Measurements from ENCODE around the gene NPIPB9. TPM values are rescaled to one million over a fixed set of nuclear protein-coding genes. Genes with fewer than 3 reads are reported as not detected.
A peak's percentile ranks its signal among the peaks of the same experiment; 100 is the strongest.
"Not testable (repeated sequence)": the region's sequence is repeated elsewhere in the genome, so short reads cannot be mapped to it uniquely, and the experiment has no call there.

NPIPB9 gene
- total and polyA plus RNA-seq, 2 experiments from 2014 or later = not detected

- H3K4me2 ChIP-seq (ENCODE audit: unreplicated experiment); H3K4me1 ChIP-seq (ENCODE audit: insufficient read depth); H4K20me1 ChIP-seq (ENCODE audit: insufficient read depth); H3K36me3 ChIP-seq (ENCODE audit: low read depth); H3K9me2 ChIP-seq (ENCODE audit: insufficient read depth); in situ Hi-C loops (cut with MboI); H3F3A ChIP-seq (ENCODE audit: insufficient read depth); H3K79me2 ChIP-seq (ENCODE audit: insufficient read depth); H3K27me3 ChIP-seq (replicated peaks; ENCODE audit: insufficient read depth); H3K9me3 ChIP-seq (ENCODE audit: low read depth); H3K9ac ChIP-seq; H3K4me3 ChIP-seq; DNase-seq; H2AFZ ChIP-seq: not testable (repeated sequence)
- 68 to 74% methylated on average over 5 of the region's 13 CpGs for WGBS, 2 experiments (ENCODE audit: low coverage in 1 of 2, low lambda C conversion rate in 2 of 2, missing lambda C conversion rate in 2 of 2)
- peak overlapping the region; percentile 79; the same call in 1 of the 2 replicates for H3K27ac ChIP-seq
Measured at GRCh38 chr16:28802235-28803019, 50.8 kb downstream of the NPIPB9 start.

DNA sequence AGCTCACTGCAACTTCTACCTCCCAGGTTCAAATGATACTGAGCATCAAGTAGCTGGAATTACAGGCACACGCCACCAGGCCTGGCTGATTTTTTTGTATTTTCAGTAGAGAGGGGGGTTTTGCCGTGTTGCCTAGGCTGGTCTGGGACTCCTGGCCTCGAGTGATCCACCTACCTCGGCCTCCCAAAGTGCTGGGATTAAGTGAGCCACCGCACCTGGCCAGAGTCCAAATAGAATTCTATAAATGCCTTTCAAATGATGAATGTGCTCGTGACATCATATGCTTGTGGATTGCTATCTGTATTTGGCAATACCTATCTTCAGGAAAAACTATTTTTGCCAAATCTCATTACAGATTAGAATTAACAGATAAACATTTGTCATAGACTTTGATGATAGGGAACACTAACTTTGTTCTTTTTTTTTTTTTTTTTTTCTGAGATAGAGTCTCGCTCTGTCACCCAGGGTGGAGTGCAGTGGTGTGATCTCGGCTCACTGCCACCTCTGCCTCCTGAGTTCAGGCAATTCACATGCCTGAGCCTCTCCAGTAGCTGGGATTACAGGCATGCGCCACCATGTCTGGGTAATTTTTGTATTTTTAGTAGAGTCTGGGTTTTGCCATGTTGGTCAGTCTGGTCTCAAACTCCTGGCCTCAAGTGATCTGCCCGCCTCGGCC, 56.0 kb downstream of the NPIPB9 start:
- WGBS, 2 experiments (ENCODE audit: low coverage in 1 of 2, low lambda C conversion rate in 2 of 2, missing lambda C conversion rate in 2 of 2) = no CpG with 5 or more reads among the region's 11 CpGs
- H3F3A ChIP-seq (ENCODE audit: insufficient read depth); H3K4me3 ChIP-seq; H3K36me3 ChIP-seq (ENCODE audit: low read depth); H3K27ac ChIP-seq; H3K27me3 ChIP-seq (replicated peaks; ENCODE audit: insufficient read depth); H3K4me1 ChIP-seq (ENCODE audit: insufficient read depth); H3K4me2 ChIP-seq (ENCODE audit: unreplicated experiment); DNase-seq; in situ Hi-C loops (cut with MboI); H4K20me1 ChIP-seq (ENCODE audit: insufficient read depth); H3K9ac ChIP-seq; H3K79me2 ChIP-seq (ENCODE audit: insufficient read depth); H2AFZ ChIP-seq; H3K9me3 ChIP-seq (ENCODE audit: low read depth); H3K9me2 ChIP-seq (ENCODE audit: insufficient read depth): not testable (repeated sequence)

DNA sequence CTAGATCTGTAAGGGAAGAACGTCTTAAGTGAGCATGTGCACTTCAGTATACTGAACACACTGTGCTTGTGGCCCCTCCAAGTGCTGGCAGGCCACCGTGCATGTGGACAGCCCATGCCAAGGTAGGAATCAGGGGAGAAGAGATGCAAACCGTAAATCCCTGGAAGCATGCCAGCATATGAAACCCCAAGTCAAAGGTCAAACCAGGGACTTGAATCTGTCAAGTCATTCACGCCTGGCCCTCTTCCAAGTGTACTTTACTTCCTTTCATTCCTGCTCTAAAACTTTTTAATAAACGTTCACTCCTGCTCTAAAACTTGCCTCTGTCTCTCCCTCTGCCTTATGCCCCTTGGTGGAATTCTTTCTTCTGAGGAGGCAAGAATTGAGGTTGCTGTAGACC, 68.4 kb downstream of the NPIPB9 start:
- no peak overlapping the region for H3K9ac ChIP-seq
- WGBS, 2 experiments (ENCODE audit: low coverage in 1 of 2, low lambda C conversion rate in 2 of 2, missing lambda C conversion rate in 2 of 2) = 89 to 94% methylated on average over 5 of the region's 5 CpGs
- peaks cover 51% of the 10 kb centered on the region for H3K79me2 ChIP-seq (ENCODE audit: insufficient read depth)
- H3F3A ChIP-seq (ENCODE audit: insufficient read depth) = no peaks in the 10 kb centered on the region
- no peak overlapping the region for H3K27ac ChIP-seq
- no peak overlapping the region for H3K4me3 ChIP-seq
- H3K27me3 ChIP-seq (replicated peaks; ENCODE audit: insufficient read depth) = no peaks in the 10 kb centered on the region
- H3K9me3 ChIP-seq (ENCODE audit: low read depth) = no peaks in the 10 kb centered on the region
- no peak overlapping the region for H3K4me2 ChIP-seq (ENCODE audit: unreplicated experiment)
- no peaks in the 10 kb centered on the region for H3K36me3 ChIP-seq (ENCODE audit: low read depth)
- in situ Hi-C loops (cut with MboI) = no loop called here
- no peak overlapping the region for H2AFZ ChIP-seq
- no peaks in the 10 kb centered on the region for H3K9me2 ChIP-seq (ENCODE audit: insufficient read depth)
- TF ChIP-seq EZH2phosphoT487 (IDR thresholded peaks at IDR 0.05; ENCODE audit: insufficient read depth, low read depth) (no peak), EZH2 (IDR thresholded peaks at IDR 0.05; ENCODE audit: insufficient read depth, poor library complexity, severe bottlenecking) (no peak)
- no peaks in the 10 kb centered on the region for H4K20me1 ChIP-seq (ENCODE audit: insufficient read depth)
- no peak for DNase-seq
- peaks cover 9% of the 10 kb centered on the region; the same call in 1 of the 2 replicates for H3K4me1 ChIP-seq (ENCODE audit: insufficient read depth)

DNA sequence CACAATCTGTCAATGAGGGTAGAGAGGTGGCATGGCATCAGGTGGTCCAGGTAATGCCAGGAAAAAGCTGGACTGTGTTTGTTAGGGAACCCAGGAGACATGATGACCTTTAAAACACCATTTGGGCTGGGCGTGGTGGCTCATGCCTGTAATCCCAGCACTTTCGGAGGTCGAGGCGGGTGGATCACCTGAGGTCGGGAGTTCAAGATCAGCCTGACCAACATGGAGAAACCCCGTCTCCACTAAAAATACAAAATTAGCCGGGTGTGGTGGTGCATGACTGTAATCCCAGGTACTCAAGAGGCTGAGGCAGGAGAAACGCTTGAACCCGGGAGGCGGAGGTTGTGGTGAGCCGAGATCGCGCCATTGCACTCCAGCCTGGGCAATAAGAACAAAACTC, 69.0 kb downstream of the NPIPB9 start:
- in situ Hi-C loops (cut with MboI); H3K9me3 ChIP-seq (ENCODE audit: low read depth); H3K9ac ChIP-seq; H3K9me2 ChIP-seq (ENCODE audit: insufficient read depth); H3K36me3 ChIP-seq (ENCODE audit: low read depth); H2AFZ ChIP-seq; H3K27me3 ChIP-seq (replicated peaks; ENCODE audit: insufficient read depth); H3K27ac ChIP-seq; H4K20me1 ChIP-seq (ENCODE audit: insufficient read depth); H3F3A ChIP-seq (ENCODE audit: insufficient read depth); H3K4me3 ChIP-seq; H3K4me2 ChIP-seq (ENCODE audit: unreplicated experiment); DNase-seq: not testable (repeated sequence)
- H3K4me1 ChIP-seq (ENCODE audit: insufficient read depth) = peaks cover 15% of the 10 kb centered on the region
- WGBS, 2 experiments (ENCODE audit: low coverage in 1 of 2, low lambda C conversion rate in 2 of 2, missing lambda C conversion rate in 2 of 2) = 97% methylated on average over 11 to 13 of the region's 13 CpGs
- H3K79me2 ChIP-seq (ENCODE audit: insufficient read depth) = peaks cover 56% of the 10 kb centered on the region

All from GM23248 (cell line).